Cardiac fibroblast (primary cell): ENCODE results near the gene CDC5L.

Experiments
- DNase-seq, 2 donors: peaks; one replicate each; pipeline versions ENCODE4 v3.0.0 to v3.0.0-alpha.2; 2010; ENCODE audit warnings: low read depth in 2 of 2
- H3K4me3 ChIP-seq, 2 donors: replicated peaks in 1 of 2; 1 replicate in 1 of 2; 2 replicates in 1 of 2; pipeline ENCODE4 v1.5.1; 2011; ENCODE audit warnings: low read depth in 2 of 2, low read length in 2 of 2, mild to moderate bottlenecking in 2 of 2, moderate library complexity in 1 of 2
- CTCF ChIP-seq: IDR thresholded peaks from one replicate; pipeline ENCODE4 v1.5.1; 2011; ENCODE audit warnings: low read depth, mild to moderate bottlenecking, low read length, inconsistent platforms

CDC5L gene

GRCh38 chr6:44466955-44467354, 79.4 kb downstream of the CDC5L start:
- TF ChIP-seq CTCF, result no peak
- no peak for DNase-seq
- no peak overlapping the region for H3K4me3 ChIP-seq

- no peak for DNase-seq
- no peak overlapping the region for H3K4me3 ChIP-seq
- no peak for TF ChIP-seq CTCF
Observed at GRCh38 chr6:44468835-44469234, 81.3 kb downstream of the CDC5L start.

DNA sequence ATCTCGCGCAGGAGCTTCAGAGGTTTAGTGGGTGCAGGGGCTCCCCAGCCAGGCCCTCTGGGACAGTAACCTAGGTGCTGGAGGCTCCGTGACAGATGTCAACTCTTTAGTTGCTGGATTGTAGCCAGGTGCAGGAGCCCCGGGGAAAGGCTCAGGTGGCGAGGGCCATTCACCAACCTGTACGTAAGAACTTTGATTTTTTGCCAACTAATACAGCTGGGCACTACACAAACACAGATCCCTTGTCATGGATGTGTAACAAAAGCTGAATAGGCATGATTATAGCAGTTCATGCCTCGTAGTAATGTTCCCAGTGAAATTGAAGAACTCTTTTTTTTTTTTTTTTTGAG, 82.6 kb downstream of the CDC5L start:
- H3K4me3 ChIP-seq, result no peak overlapping the region
- no peak for DNase-seq
- no peak for TF ChIP-seq CTCF

- no peak overlapping the region for H3K4me3 ChIP-seq
- no peak for DNase-seq
- no peak for TF ChIP-seq CTCF
Observed at GRCh38 chr6:44470746-44471145, 83.2 kb downstream of the CDC5L start.

DNA sequence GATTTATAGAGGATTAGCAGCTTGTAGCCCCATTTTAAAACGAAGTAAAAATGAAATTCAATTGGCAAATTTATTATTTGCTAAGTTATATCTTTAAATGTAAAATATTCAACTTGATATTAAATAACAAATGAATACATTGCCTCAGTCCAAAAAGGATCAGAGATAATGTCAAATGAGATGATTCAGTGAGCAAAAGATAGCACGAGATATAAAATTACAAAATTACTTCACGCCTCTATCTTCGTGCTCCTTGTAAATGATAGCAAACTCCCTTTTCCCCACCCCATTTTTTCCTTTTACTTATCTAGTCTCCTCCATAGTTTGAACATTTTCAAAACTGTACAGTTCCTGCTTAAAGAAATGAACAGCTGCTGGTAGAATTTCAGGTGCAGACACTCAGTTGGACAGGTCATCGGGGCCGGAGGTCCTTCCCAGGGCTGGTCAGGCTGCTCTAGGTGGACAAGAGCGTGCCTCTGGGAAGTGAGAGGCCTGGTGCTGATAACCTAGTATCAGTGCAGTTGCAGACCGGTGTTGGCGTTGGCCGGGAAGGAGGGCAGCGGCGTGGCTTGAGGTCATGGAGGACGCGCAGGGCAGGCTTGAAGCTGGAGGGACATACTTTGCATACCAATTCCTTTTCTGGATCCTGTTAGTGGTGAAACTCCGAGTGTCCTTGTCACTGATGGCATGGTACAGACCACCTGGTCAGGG, 83.9 kb downstream of the CDC5L start:
- no peak overlapping the region for H3K4me3 ChIP-seq
- no peak for TF ChIP-seq CTCF
- no peak for DNase-seq

- no peak for TF ChIP-seq CTCF
- H3K4me3 ChIP-seq, result no peak overlapping the region
- DNase-seq, result no peak
Observed at GRCh38 chr6:44472250-44472945, 84.9 kb downstream of the CDC5L start.
